BE2C (cell line): Measurements from ENCODE around the gene SUCLG1.

Source experiments
- DNase-seq: peaks from one replicate; pipeline ENCODE4 v3.0.0-alpha.2; 2020
- H3K27me3 ChIP-seq: fragments of 250-450 bp; sonication (Bioruptor Pico); 2 replicates; pipeline ENCODE4 v1.5.1; 2020; ENCODE audit warnings: mild to moderate bottlenecking
- H3K36me3 ChIP-seq: fragments of 250-450 bp; sonication (Bioruptor Pico); 2 replicates; pipeline ENCODE4 v1.5.1; 2020; ENCODE audit warnings: mild to moderate bottlenecking
- H3K4me1 ChIP-seq: fragments of 250-450 bp; sonication (Bioruptor Pico); 2 replicates; pipeline ENCODE4 v1.5.1; 2020
- H3K4me3 ChIP-seq: 2 replicates; pipeline ENCODE4 v1.5.1; 2011; ENCODE audit warnings: low read depth, low read length
- H3K9me3 ChIP-seq: fragments of 250-450 bp; sonication (Bioruptor Pico); 2 replicates; pipeline ENCODE4 v1.5.1; 2020
- TF ChIP-seq, protein P1 (sequence below): IDR thresholded peaks from 2 replicates; pipeline ENCODE4 v1.5.1; 2012; ENCODE audit warnings: mild to moderate bottlenecking, low read depth, low read length

The SUCLG1 gene

DNA sequence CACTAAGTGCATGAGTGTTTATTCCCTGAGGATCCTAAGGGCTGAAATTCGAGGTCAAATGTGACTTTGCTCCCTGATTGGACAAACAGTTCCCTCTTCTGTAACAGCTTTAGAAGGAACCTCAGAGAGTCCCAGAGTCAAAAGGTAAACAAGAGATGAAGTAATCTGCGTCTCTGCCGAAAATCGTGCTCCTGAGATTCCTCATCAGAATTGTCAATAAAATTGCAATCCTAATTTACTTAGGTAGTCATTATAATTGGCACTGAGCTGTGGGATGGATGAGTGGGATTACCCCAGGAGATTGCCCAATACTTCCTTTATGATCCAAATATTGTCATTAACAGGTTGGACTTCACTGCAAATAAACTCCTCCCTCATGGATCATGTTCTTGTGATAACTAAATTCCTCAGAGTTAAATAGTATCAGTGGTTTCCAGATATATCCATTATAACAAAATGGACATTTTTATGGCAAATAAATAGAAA is 907 bp upstream of the SUCLG1 start:
- Histone ChIP-seq H3K4me3 (peak overlapping the region; percentile 83), H3K4me1 (no peaks in the 10 kb centered on the region), H3K9me3 (no peaks in the 10 kb centered on the region), H3K36me3 (no peaks in the 10 kb centered on the region), H3K27me3 (no peaks in the 10 kb centered on the region)
- no peak for DNase-seq
- TF ChIP-seq, protein P1, sequence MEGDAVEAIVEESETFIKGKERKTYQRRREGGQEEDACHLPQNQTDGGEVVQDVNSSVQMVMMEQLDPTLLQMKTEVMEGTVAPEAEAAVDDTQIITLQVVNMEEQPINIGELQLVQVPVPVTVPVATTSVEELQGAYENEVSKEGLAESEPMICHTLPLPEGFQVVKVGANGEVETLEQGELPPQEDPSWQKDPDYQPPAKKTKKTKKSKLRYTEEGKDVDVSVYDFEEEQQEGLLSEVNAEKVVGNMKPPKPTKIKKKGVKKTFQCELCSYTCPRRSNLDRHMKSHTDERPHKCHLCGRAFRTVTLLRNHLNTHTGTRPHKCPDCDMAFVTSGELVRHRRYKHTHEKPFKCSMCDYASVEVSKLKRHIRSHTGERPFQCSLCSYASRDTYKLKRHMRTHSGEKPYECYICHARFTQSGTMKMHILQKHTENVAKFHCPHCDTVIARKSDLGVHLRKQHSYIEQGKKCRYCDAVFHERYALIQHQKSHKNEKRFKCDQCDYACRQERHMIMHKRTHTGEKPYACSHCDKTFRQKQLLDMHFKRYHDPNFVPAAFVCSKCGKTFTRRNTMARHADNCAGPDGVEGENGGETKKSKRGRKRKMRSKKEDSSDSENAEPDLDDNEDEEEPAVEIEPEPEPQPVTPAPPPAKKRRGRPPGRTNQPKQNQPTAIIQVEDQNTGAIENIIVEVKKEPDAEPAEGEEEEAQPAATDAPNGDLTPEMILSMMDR: no peak

DNA sequence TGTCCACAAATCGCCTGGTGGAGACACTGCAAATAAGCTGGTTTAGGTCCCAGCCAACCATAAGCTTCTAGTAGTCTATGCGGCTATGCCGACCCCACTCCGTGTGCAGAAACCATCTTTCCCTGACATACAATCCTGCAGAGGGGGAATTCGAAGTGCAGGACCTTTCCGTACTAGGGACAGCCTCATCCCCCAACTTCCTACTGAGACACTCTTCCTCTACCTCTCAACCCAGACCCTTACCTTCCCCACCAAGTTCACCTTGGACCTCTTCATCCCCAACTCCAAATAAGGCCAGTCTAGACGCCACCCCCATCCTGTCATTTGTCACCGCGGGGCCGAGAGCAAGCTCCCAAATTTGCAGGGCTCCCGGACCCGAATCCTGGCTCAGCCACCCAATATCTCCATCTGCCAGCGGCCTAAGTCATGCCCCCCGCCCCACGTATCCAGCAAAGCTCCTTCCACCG is 496 bp downstream of the SUCLG1 start:
- Histone ChIP-seq H3K4me3 (peak overlapping the region; percentile 83), H3K27me3 (no peaks in the 10 kb centered on the region), H3K36me3 (no peaks in the 10 kb centered on the region), H3K9me3 (no peaks in the 10 kb centered on the region), H3K4me1 (no peaks in the 10 kb centered on the region)
- TF ChIP-seq, protein P1: no peak
- peak; percentile 3 for DNase-seq

DNA sequence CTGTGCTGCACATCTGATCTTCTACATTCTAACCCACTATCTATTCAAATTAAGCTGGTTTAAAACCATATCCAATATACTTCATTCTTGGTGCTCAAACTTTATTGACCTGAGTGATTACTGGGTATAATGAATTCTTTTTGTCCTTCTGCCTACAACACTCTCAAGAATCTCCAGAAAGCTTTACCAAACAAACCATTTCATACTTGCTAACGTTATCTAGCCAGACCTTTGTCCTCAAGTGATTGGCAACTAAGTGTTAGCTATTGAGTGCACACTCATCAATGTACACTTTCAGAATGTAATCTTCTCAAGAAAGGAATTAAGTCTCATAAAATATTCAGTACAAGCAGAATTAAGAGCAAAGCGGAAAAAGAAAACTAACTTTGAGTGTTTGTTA is 1.4 kb downstream of the SUCLG1 start:
- Histone ChIP-seq H3K27me3 (no peaks in the 10 kb centered on the region), H3K4me3 (no peak overlapping the region; the same call in 1 of the 2 replicates), H3K9me3 (no peaks in the 10 kb centered on the region), H3K36me3 (no peaks in the 10 kb centered on the region), H3K4me1 (no peaks in the 10 kb centered on the region)
- TF ChIP-seq, protein P1: no peak
- DNase-seq: no peak

DNA sequence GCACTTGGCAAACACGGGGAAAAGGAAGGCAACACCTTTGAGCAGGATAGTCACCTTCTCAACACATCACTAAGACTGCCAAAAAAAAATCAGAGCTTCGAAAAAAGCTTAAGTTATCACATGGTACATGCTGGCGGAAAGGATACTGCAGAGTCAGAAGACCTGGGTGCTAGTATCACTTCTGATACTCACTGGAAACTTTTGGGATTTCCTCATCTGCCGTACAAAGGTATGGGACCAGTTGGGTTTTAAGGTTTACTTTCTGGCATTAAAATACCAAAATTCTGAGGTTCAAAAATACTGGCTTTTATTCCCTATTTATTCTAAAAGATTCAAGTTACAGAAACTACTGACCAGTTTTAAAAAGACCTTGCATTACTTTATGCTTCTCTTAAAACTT is 2.9 kb downstream of the SUCLG1 start:
- Histone ChIP-seq H3K4me3 (no peak overlapping the region), H3K9me3 (no peaks in the 10 kb centered on the region), H3K4me1 (no peaks in the 10 kb centered on the region), H3K36me3 (no peaks in the 10 kb centered on the region), H3K27me3 (no peaks in the 10 kb centered on the region)
- TF ChIP-seq, protein P1: no peak
- DNase-seq: no peak

DNA sequence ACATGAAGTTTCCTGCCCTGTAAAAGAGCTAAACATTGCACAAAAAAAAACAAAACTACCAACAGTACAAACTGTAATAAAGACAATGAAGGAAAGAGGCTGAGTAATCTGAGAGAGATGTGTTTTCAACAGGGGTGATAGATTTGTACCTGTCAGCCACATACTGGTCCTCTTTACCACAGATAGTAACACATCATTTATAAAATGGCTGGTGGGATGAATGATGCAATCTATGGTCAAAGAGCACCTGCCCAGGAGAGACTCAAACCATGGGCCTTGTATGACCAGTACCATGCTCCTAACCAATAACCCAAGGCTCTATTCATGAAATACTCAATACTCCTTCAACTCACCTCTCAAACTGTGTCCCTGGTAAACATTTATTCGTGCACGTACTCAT is 4.5 kb downstream of the SUCLG1 start:
- Histone ChIP-seq H3K36me3 (no peaks in the 10 kb centered on the region), H3K4me3 (no peak overlapping the region), H3K27me3 (no peaks in the 10 kb centered on the region), H3K9me3 (no peaks in the 10 kb centered on the region), H3K4me1 (no peaks in the 10 kb centered on the region)
- TF ChIP-seq, protein P1: no peak
- DNase-seq: no peak

DNA sequence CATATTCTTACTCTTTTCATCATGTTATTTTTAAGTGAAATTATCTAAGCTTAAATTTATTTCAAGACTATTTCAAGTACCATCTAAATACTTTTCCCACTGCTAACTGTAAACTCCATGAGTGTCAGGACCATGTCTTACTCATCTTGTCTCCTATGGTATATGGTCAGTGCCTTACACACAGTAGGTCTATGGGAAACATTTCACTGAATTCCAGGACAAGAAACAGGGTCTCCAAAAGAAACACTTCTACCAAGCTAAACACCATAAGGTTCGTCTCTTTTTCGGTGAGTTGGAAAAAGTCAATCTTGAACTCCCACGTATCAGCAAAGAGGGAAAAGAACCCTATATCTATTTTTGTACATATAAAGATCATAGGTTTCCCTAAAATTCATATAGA is 6.5 kb downstream of the SUCLG1 start:
- Histone ChIP-seq H3K27me3 (no peaks in the 10 kb centered on the region), H3K4me3 (no peak overlapping the region), H3K4me1 (no peaks in the 10 kb centered on the region), H3K9me3 (no peaks in the 10 kb centered on the region), H3K36me3 (no peaks in the 10 kb centered on the region)
- TF ChIP-seq, protein P1: no peak
- DNase-seq: no peak
